Gastroesophageal sphincter (tissue), 3 donors: Measurements from ENCODE around the gene CRTAP.

Experiments used
- POLR2A ChIP-seq, 2 donors: fragments of 450-650 bp; IDR thresholded peaks; one replicate each; pipeline ENCODE4 v1.6.1; 2017; ENCODE audit warnings: antibody characterized with exemption in 2 of 2, mild to moderate bottlenecking in 2 of 2, moderate library complexity in 1 of 2
- TF ChIP-seq, protein P1 (sequence below), 4 experiments: fragments of 200-600 bp in 2 of 4; fragments of 450-650 bp in 2 of 4; sonication (generic) in 1 of 4; IDR thresholded peaks; one replicate each; pipeline ENCODE4 v1.5.1; 2017 to 2019; ENCODE audit warnings: antibody characterized with exemption in 4 of 4, mild to moderate bottlenecking in 2 of 4, moderate library complexity in 2 of 4

DNA sequence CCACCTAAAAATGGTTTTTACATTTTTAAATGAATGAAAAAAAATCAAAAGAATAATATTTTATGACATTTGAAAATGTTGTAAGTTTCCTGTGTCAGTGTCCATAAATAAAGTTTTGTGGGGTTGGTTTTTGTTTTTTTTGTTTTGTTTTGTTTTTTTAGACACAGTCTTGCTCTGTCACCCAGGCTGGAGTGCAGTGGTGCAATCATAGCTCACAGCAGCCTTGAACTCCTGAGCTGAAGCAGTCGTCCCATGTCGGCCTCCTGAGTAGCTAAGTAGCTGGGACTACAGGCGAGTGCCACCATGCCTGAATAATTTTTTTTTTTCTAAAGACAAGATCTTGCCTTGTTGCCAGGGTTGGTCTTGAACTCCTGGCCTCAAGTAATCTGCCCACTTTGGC lies 14.1 kb upstream of the CRTAP start:
- TF ChIP-seq, protein P1, sequence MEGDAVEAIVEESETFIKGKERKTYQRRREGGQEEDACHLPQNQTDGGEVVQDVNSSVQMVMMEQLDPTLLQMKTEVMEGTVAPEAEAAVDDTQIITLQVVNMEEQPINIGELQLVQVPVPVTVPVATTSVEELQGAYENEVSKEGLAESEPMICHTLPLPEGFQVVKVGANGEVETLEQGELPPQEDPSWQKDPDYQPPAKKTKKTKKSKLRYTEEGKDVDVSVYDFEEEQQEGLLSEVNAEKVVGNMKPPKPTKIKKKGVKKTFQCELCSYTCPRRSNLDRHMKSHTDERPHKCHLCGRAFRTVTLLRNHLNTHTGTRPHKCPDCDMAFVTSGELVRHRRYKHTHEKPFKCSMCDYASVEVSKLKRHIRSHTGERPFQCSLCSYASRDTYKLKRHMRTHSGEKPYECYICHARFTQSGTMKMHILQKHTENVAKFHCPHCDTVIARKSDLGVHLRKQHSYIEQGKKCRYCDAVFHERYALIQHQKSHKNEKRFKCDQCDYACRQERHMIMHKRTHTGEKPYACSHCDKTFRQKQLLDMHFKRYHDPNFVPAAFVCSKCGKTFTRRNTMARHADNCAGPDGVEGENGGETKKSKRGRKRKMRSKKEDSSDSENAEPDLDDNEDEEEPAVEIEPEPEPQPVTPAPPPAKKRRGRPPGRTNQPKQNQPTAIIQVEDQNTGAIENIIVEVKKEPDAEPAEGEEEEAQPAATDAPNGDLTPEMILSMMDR (IDR thresholded peaks at IDR 0.05): no peak
- no peak for TF ChIP-seq POLR2A (IDR thresholded peaks at IDR 0.05)
